ENCODE measurements around the gene PRPF19.
A peak's percentile ranks its signal among the peaks of the same experiment; 100 is the strongest.

- TF ChIP-seq CTCF (IDR thresholded peaks at IDR 0.05) (peak in 1 of 6 experiments; percentile 9), POLR2AphosphoS5 (IDR thresholded peaks at IDR 0.05) (peak; percentile 82 to 89), EP300 (IDR thresholded peaks at IDR 0.05) (peak in 1 of 4 donors; percentile 51)
These were observed at the start of gene PRPF19 for GRCh38 chr11:60906132-60906972.
